Activated naive CD8-positive, alpha-beta T cell treated with anti-CD3 and anti-CD28 coated beads, Interleukin-2, amount 10 ng/mL, durations not matched to agents 7 days and 5 days (primary cell): Measurements from ENCODE around the gene UVRAG. TPM values are rescaled to one million over a fixed set of nuclear protein-coding genes. Genes with fewer than 3 reads are reported as not detected.

Source experiments
- ATAC-seq: fragments of 150-1000 bp; cut with Tn5 transposase; one replicate; pipeline ENCODE4 v1.10.0; 2021; ENCODE audit warnings: low read depth, moderate library complexity
- POLR2A ChIA-PET: fragments of 350-600 bp; sonication (Branson Sonifier 250); formaldehyde crosslinking; loops from one replicate; lab custom pipeline; 2021; ENCODE audit warnings: antibody characterized with exemption; lab: Charles Lee
- DNase-seq: peaks from one replicate; pipeline ENCODE4 v3.0.0; 2021
- H3K27ac Mint-ChIP-seq: one replicate; pipeline ENCODE4 v1.8.0; 2022; ENCODE audit warnings: mild to moderate bottlenecking, mixed read lengths
- H3K27me3 Mint-ChIP-seq: one replicate; pipeline ENCODE4 v1.8.0; 2022; ENCODE audit warnings: mild to moderate bottlenecking, moderate library complexity, mixed read lengths
- H3K36me3 Mint-ChIP-seq: one replicate; pipeline ENCODE4 v1.8.0; 2021; ENCODE audit warnings: mild to moderate bottlenecking, mixed read lengths
- H3K4me1 Mint-ChIP-seq: one replicate; pipeline ENCODE4 v1.8.0; 2021; ENCODE audit warnings: mixed read lengths
- H3K4me3 Mint-ChIP-seq: one replicate; pipeline ENCODE4 v1.8.0; 2022; ENCODE audit warnings: mild to moderate bottlenecking, moderate library complexity, mixed read lengths
- H3K9me3 Mint-ChIP-seq: one replicate; pipeline ENCODE4 v1.8.0; 2021; ENCODE audit warnings: mixed read lengths
- total RNA-seq, 2 experiments: library from RNA; stranded (reverse); gene quantifications; one replicate each; pipeline ENCODE4 v1.2.3, GENCODE V29; 2021

Gene UVRAG
- total RNA-seq, 2 experiments from 2014 or later: 22.3 to 22.6 TPM

DNA sequence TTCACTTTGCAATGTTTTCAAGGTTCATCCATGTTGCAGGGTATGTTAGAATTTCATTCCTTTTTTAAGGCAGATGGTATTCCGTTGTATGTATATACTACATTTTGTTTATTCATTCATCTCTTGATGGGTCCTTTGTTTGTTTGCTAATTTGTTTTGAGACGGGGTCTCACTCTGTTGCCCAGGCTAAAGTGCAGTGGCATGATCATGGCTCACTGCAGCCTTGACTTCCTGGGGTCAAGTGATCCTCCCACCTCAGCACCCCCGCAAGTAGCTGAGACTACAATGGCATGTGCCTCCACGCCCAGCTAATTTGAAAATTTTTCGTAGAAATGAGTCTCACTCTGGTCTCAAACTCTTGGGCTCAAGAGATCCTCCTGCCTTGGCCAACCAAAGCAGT lies 6.2 kb downstream of the UVRAG start:
- Mint-ChIP-seq H3K27ac (no peak overlapping the region), H3K9me3 (no peaks in the 10 kb centered on the region), H3K4me3 (no peak overlapping the region), H3K4me1 (peaks cover 26% of the 10 kb centered on the region), H3K36me3 (peaks cover 17% of the 10 kb centered on the region), H3K27me3 (no peaks in the 10 kb centered on the region)
- POLR2A ChIA-PET: no interaction called here
- no peak for ATAC-seq
- DNase-seq: no peak

DNA sequence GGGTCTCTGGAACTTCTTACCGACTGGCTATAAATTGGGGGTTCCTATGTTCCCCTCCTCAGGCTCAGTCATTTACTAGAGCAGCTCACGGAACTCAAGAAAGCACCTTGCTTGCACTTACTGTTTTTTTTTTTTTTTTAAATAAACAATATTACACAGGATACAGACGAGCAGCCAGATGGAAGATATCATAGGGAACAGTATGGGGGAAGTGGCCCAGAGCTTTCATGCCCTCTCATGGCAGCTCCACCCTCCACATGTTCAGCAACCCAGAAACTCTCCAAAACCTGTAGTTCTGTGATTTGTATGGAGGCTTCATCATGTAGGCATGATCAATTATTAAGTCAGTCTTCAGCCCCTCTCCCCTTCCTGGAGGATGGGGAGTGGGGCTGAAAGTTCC lies 7.5 kb downstream of the UVRAG start:
- Mint-ChIP-seq H3K4me1 (peaks cover 31% of the 10 kb centered on the region), H3K9me3 (no peaks in the 10 kb centered on the region), H3K4me3 (no peak overlapping the region), H3K36me3 (peaks cover 19% of the 10 kb centered on the region), H3K27me3 (no peaks in the 10 kb centered on the region), H3K27ac (no peak overlapping the region)
- DNase-seq: no peak
- POLR2A ChIA-PET: interaction anchor here (2.2 kb wide), 1 partner anchor 8 kb away, joined by 6 read pairs; no protein-coding TSS in a partner anchor
- ATAC-seq: no peak

- Mint-ChIP-seq H3K4me1 (peaks cover 29% of the 10 kb centered on the region), H3K9me3 (no peaks in the 10 kb centered on the region), H3K27me3 (no peaks in the 10 kb centered on the region), H3K27ac (peak overlapping the region; percentile 5), H3K36me3 (peaks cover 17% of the 10 kb centered on the region), H3K4me3 (no peak overlapping the region)
- ATAC-seq (no peak), DNase-seq (no peak)
- POLR2A ChIA-PET: interaction anchor here (1.0 to 2.2 kb wide), 3 partner anchors 8 to 12 kb away, joined by 3 to 6 read pairs (median 6); partner anchors contain the start of gene UVRAG
Measured at GRCh38 chr11:75823415-75823814, 8.4 kb downstream of the UVRAG start.

DNA sequence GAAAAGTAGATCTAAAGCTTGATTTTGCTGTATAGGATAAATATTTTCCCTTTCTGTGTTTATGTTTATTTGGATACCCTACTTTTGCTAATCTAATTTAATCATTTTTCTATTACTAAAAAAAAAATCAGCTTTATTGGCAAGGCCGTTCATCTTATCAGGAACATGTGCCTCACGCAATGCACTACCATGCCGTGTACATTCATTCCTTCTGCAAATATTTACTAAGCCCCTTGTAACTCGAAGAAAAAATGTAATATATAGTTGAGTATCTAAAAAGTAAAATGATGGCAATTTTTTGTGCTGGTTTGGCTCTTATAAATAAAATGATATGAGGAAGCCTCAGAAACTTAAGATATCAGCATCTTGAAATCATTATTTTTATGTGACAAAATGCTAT lies 8.9 kb downstream of the UVRAG start:
- POLR2A ChIA-PET: interaction anchor here (0.6 to 2.2 kb wide), 7 partner anchors 9 to 1283 kb away, joined by 3 to 8 read pairs (median 4); partner anchors contain the start of gene UVRAG
- H3K4me3 Mint-ChIP-seq: peak overlapping the region; percentile 32
- H3K4me1 Mint-ChIP-seq: peaks cover 26% of the 10 kb centered on the region

GRCh38 chr11:75826461-75827230 lies 11.6 kb downstream of the UVRAG start:
- POLR2A ChIA-PET: interaction anchor here (0.7 kb wide), 1 partner anchor 1079 kb away, joined by 4 read pairs; no protein-coding TSS in a partner anchor
- Mint-ChIP-seq H3K27me3 (no peaks in the 10 kb centered on the region), H3K27ac (no peak overlapping the region), H3K36me3 (peaks cover 16% of the 10 kb centered on the region), H3K4me1 (peaks cover 24% of the 10 kb centered on the region), H3K9me3 (no peaks in the 10 kb centered on the region), H3K4me3 (no peak overlapping the region)
- no peak for ATAC-seq
- DNase-seq: no peak

More for the DNA sequence above, 8.9 kb downstream of the UVRAG start:
- ATAC-seq: no peak
- no peaks in the 10 kb centered on the region for H3K9me3 Mint-ChIP-seq
- no peaks in the 10 kb centered on the region for H3K27me3 Mint-ChIP-seq
- DNase-seq: no peak
- peak overlapping the region; percentile 67 for H3K27ac Mint-ChIP-seq
- peaks cover 17% of the 10 kb centered on the region for H3K36me3 Mint-ChIP-seq

DNA sequence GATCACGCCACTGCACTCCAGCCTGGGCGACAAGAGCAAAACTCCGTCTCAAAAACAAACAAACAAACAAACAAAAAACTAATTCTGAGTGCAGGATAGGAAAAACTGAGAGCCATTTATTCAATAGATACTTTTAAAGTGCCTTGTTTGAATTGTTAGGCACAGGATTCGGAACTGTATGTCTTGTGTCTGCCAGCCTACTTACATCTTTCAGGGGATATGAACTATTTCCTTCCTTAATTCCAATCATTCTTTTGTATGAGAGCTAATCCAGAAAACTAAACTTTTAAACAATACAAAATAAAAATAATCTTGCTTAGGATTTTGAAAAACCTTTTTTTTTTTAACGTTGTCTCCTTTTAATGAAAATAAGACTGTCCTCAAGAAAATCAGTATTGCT lies 12.6 kb downstream of the UVRAG start:
- Mint-ChIP-seq H3K36me3 (peaks cover 12% of the 10 kb centered on the region), H3K4me1 (peaks cover 22% of the 10 kb centered on the region), H3K27me3 (no peaks in the 10 kb centered on the region), H3K27ac (no peak overlapping the region), H3K4me3 (no peak overlapping the region), H3K9me3 (no peaks in the 10 kb centered on the region)
- DNase-seq (no peak), ATAC-seq (no peak)
- POLR2A ChIA-PET: interaction anchor here (0.7 kb wide), 1 partner anchor 1080 kb away, joined by 4 read pairs; no protein-coding TSS in a partner anchor

DNA sequence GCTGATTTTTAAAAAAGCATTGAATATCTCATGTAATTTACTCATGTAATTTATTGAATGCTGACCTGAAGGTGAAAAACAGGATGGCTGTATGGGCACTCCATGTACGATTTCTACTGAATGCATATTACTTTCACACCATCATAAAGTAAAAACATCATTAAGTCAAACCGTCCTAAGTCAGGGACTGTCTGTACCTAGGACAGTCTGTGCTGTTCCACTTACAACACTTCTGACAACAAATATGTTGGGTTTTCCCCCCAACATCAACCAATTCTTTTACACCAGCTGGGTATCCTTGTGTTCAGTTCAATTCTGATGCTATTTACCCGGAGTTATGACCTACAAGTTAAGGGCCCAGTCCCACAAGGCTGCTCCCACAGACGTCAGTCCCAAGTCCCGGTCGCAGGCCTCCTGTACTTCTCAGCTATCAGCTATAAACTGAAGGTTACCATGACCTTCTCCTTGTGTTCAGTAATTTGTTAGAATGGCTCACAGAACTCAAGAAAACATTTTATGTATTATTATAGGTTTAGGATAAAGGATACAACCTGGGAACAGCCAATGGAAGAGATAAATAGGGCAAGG lies 17.0 kb downstream of the UVRAG start:
- H3K9me3 Mint-ChIP-seq: no peaks in the 10 kb centered on the region
- POLR2A ChIA-PET: interaction anchor here (0.6 kb wide), 1 partner anchor 16 kb away, joined by 3 read pairs; no protein-coding TSS in a partner anchor

DNA sequence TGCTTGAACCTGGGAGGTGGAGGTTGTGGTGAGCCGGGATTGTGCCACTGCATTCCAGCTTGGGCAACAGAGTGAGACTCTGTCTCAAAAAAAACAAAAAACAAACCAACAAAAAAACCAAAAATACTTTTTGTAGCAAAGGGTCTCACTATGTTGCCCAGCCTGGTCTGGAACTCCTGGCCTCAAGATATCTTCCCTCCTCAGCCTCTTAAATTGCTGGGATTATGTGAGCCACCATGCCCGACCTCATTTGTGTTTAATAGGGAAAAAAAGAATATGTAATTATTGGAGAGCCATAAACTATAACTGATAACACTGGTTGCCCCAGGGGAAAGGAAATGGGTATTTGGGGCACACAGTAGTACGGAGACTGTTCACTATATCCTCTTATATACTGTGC lies 19.7 kb downstream of the UVRAG start:
- POLR2A ChIA-PET: no interaction called here
- no peaks in the 10 kb centered on the region for H3K27me3 Mint-ChIP-seq
- H3K9me3 Mint-ChIP-seq: no peaks in the 10 kb centered on the region
- H3K4me3 Mint-ChIP-seq: no peak overlapping the region
- no peak for DNase-seq
- no peak overlapping the region for H3K27ac Mint-ChIP-seq
- no peak for ATAC-seq
- H3K4me1 Mint-ChIP-seq: peaks cover 12% of the 10 kb centered on the region
- H3K36me3 Mint-ChIP-seq: peaks cover 10% of the 10 kb centered on the region

More for the DNA sequence above, 17.0 kb downstream of the UVRAG start:
- Mint-ChIP-seq H3K4me3 (no peak overlapping the region), H3K27me3 (no peaks in the 10 kb centered on the region), H3K4me1 (peaks cover 10% of the 10 kb centered on the region), H3K27ac (no peak overlapping the region), H3K36me3 (peaks cover 6% of the 10 kb centered on the region)
- DNase-seq (no peak), ATAC-seq (no peak)

- no peaks in the 10 kb centered on the region for H3K9me3 Mint-ChIP-seq
- no peak overlapping the region for H3K27ac Mint-ChIP-seq
- no peaks in the 10 kb centered on the region for H3K27me3 Mint-ChIP-seq
- no peak overlapping the region for H3K4me3 Mint-ChIP-seq
- peaks cover 9% of the 10 kb centered on the region for H3K36me3 Mint-ChIP-seq
- DNase-seq (no peak), ATAC-seq (no peak)
- peaks cover 10% of the 10 kb centered on the region for H3K4me1 Mint-ChIP-seq
- POLR2A ChIA-PET: no interaction called here
Measured at GRCh38 chr11:75836417-75836816, 21.4 kb downstream of the UVRAG start.

- ATAC-seq (no peak), DNase-seq (no peak)
- Mint-ChIP-seq H3K4me3 (no peak overlapping the region), H3K27ac (no peak overlapping the region), H3K27me3 (no peaks in the 10 kb centered on the region), H3K4me1 (peaks cover 8% of the 10 kb centered on the region), H3K36me3 (peaks cover 8% of the 10 kb centered on the region), H3K9me3 (no peaks in the 10 kb centered on the region)
- POLR2A ChIA-PET: no interaction called here
Measured at GRCh38 chr11:75839851-75840250, 24.8 kb downstream of the UVRAG start.

DNA sequence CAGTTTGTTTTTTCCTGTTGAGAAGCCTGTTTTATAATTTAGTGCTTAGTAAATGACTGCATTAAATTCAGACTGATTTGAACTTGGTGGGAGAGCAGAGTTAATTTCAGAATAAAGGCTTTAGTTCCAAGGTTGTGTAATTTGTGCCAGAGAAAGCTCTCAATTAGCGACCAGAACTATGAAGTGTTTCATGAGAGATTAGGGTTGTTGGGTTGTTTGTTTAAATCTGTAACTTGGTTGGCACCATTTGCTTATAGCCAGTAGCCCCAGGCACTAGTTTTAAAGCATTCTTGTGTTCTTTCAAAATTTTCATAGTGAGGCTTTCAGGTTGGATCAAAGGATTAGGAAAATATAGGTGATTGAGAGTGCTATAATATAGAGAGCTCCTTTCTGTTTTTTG lies 25.5 kb downstream of the UVRAG start:
- H3K9me3 Mint-ChIP-seq: no peaks in the 10 kb centered on the region
- no peak for ATAC-seq

GRCh38 chr11:75841739-75842138 lies 26.7 kb downstream of the UVRAG start:
- H3K27me3 Mint-ChIP-seq: no peaks in the 10 kb centered on the region
- no peak overlapping the region for H3K27ac Mint-ChIP-seq
- peaks cover 13% of the 10 kb centered on the region for H3K36me3 Mint-ChIP-seq
- DNase-seq (no peak), ATAC-seq (no peak)
- no peak overlapping the region for H3K4me3 Mint-ChIP-seq
- POLR2A ChIA-PET: interaction anchor here (0.6 kb wide), 1 partner anchor 13 kb away, joined by 4 read pairs; no protein-coding TSS in a partner anchor
- H3K4me1 Mint-ChIP-seq: peaks cover 1% of the 10 kb centered on the region
- H3K9me3 Mint-ChIP-seq: no peaks in the 10 kb centered on the region

More for the DNA sequence above, 25.5 kb downstream of the UVRAG start:
- no peak for DNase-seq
- H3K27ac Mint-ChIP-seq: no peak overlapping the region
- H3K36me3 Mint-ChIP-seq: peaks cover 8% of the 10 kb centered on the region
- H3K4me1 Mint-ChIP-seq: peaks cover 8% of the 10 kb centered on the region
- H3K27me3 Mint-ChIP-seq: no peaks in the 10 kb centered on the region
- no peak overlapping the region for H3K4me3 Mint-ChIP-seq
- POLR2A ChIA-PET: no interaction called here

- H3K9me3 Mint-ChIP-seq: no peaks in the 10 kb centered on the region
- peaks cover 10% of the 10 kb centered on the region for H3K36me3 Mint-ChIP-seq
- no peak overlapping the region for H3K27ac Mint-ChIP-seq
- no peak for ATAC-seq
- no peak for DNase-seq
- H3K4me3 Mint-ChIP-seq: no peak overlapping the region
- no peaks in the 10 kb centered on the region for H3K27me3 Mint-ChIP-seq
- POLR2A ChIA-PET: no interaction called here
- peaks cover 3% of the 10 kb centered on the region for H3K4me1 Mint-ChIP-seq
Measured at GRCh38 chr11:75845324-75845723, 30.3 kb downstream of the UVRAG start.
